GM12801 (cell line): Measurements from ENCODE around the gene PPAT.

ENCODE experiments used
- TF ChIP-seq, protein P1 (sequence below): IDR thresholded peaks from one replicate; pipeline ENCODE4 v1.5.1; 2011; ENCODE audit warnings: control low read depth; ENCODE audit not compliant: insufficient read length; ENCODE audit errors: extremely low read depth

The PPAT gene

DNA sequence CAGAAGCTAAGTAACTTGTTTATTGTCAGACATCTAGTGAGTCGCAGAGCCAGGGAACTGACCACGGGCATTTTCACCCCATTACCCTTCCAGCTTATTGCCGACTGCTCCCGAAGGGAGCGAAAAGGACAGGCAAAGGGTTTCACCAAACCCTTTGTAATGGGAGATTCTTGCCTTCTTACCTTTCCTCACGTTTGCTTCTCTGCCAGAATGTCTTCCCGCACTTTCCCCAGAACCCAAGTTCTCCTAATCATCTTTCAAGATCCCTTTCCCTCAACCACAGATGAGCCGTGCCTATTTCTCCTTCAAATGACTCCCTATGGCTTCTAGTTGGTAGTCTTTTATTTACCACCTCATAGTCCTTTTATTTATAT lies 31.5 kb upstream of the PPAT start:
- TF ChIP-seq, protein P1, sequence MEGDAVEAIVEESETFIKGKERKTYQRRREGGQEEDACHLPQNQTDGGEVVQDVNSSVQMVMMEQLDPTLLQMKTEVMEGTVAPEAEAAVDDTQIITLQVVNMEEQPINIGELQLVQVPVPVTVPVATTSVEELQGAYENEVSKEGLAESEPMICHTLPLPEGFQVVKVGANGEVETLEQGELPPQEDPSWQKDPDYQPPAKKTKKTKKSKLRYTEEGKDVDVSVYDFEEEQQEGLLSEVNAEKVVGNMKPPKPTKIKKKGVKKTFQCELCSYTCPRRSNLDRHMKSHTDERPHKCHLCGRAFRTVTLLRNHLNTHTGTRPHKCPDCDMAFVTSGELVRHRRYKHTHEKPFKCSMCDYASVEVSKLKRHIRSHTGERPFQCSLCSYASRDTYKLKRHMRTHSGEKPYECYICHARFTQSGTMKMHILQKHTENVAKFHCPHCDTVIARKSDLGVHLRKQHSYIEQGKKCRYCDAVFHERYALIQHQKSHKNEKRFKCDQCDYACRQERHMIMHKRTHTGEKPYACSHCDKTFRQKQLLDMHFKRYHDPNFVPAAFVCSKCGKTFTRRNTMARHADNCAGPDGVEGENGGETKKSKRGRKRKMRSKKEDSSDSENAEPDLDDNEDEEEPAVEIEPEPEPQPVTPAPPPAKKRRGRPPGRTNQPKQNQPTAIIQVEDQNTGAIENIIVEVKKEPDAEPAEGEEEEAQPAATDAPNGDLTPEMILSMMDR: no peak

GRCh38 chr4:56465599-56466295 lies 30.3 kb upstream of the PPAT start:
- TF ChIP-seq, protein P1: no peak

DNA sequence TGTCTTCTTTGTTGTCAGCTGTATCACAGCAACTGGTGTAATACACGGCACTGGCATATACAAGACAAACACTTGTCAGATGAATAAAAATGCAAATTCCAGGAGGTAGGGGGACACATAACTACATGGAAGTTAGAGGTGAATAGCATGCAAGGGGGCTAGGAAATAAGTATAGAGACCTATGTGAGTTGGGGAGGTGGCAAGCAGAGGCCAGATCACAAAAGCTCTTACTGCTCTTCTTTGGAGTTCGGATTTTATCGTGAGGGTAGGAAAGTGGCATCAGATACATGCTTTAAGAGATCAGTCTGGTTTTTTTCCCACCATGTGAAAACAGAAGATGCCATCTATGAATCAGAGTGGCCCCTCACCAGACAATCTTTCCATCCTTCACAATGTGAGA lies 29.2 kb upstream of the PPAT start:
- TF ChIP-seq, protein P1: no peak

- TF ChIP-seq, protein P1: no peak
Observed at GRCh38 chr4:56463711-56464110, 28.3 kb upstream of the PPAT start.

DNA sequence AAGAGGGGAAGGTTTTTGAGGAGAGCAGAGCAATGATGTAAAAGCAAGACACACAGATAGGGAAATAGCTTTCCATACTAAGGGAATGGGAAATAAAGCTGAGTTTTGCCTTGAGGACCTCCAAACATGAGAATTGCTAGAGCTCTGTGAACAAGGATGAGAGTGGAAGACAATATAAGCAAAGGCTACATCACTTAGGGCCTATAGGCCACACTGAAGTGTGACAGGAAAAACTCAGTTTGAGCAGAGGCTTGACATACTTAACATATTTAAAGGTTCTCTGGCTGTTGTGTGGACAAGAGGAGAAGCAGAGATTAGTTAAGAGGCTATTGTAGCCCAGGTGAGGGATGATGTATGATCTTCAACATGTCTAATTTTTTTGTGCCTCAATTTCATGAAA lies 26.7 kb upstream of the PPAT start:
- TF ChIP-seq, protein P1: no peak

DNA sequence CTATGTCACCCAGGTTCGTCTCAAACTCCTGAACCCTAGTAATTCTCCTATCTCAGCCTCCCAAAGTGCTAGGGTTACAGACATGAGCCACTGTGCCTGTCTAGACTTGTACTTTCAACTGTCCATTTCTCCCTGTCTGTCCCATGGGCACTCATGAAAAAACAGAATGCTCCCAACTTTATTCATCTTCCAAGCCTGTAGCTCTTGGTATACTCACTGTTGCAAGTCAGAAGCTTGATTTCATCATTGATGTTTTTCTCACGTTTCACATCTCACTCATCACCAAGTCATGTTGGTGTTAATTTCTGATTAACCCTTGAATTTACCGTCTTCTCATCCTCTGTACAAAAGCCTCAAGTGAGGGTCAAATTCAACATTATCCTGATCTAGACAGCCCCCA lies 24.7 kb upstream of the PPAT start:
- TF ChIP-seq, protein P1: no peak

- TF ChIP-seq, protein P1: no peak
Observed at GRCh38 chr4:56450342-56450741, 14.9 kb upstream of the PPAT start.
